ENCODE results near the gene FAM78A.

DNA sequence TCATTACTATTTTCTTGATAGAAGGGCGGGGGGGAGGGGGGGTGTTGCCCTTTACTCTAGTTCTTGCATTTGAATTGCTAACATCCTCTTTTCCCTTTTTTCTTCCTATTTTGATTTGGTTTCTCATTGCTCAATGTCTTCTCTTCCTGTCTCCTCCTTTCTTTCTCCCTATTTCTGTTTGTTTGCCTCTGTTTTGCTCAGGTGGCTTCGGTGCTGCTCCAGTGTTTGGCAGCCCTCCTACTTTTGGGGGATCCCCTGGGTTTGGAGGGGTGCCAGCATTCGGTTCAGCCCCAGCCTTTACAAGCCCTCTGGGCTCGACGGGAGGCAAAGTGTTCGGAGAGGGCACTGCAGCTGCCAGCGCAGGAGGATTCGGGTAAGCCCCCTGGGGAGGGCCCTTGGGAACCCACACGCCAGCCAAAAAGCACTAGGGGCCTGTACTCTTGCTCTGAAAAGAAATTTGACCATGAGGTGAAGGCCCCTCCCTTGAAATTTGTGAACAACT, 48.3 kb downstream of the FAM78A start:
- TF ChIP-seq SP2 (IDR thresholded peaks at IDR 0.05; ENCODE audit: low read length) (no peak), JUN (IDR thresholded peaks at IDR 0.05; ENCODE audit: low read depth, low read length) (no peak), CBX5 (IDR thresholded peaks at IDR 0.05; ENCODE audit: low read depth, low read length) (no peak), ZNF274 (IDR thresholded peaks at IDR 0.05; ENCODE audit: borderline replicate concordance, extremely low read depth, low read length) (no peak), POLR2AphosphoS5 (IDR thresholded peaks at IDR 0.05; ENCODE audit: low read depth, low read length) (no peak), EZH2 (IDR thresholded peaks at IDR 0.05; ENCODE audit: low read depth, low read length, severe bottlenecking) (no peak), HDAC6 (IDR thresholded peaks at IDR 0.05; ENCODE audit: low read depth, low read length) (no peak), TAF1 (IDR thresholded peaks at IDR 0.05; ENCODE audit: low read depth, low read length) (no peak), POLR2A (IDR thresholded peaks at IDR 0.05; ENCODE audit: control extremely low read depth in 1 of 2, low read depth in 2 of 2, low read length in 2 of 2) (no peak), CREB1 (IDR thresholded peaks at IDR 0.05) (no peak)
- TF ChIP-seq, protein P1, sequence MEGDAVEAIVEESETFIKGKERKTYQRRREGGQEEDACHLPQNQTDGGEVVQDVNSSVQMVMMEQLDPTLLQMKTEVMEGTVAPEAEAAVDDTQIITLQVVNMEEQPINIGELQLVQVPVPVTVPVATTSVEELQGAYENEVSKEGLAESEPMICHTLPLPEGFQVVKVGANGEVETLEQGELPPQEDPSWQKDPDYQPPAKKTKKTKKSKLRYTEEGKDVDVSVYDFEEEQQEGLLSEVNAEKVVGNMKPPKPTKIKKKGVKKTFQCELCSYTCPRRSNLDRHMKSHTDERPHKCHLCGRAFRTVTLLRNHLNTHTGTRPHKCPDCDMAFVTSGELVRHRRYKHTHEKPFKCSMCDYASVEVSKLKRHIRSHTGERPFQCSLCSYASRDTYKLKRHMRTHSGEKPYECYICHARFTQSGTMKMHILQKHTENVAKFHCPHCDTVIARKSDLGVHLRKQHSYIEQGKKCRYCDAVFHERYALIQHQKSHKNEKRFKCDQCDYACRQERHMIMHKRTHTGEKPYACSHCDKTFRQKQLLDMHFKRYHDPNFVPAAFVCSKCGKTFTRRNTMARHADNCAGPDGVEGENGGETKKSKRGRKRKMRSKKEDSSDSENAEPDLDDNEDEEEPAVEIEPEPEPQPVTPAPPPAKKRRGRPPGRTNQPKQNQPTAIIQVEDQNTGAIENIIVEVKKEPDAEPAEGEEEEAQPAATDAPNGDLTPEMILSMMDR (IDR thresholded peaks at IDR 0.05; ENCODE audit: control extremely low read depth in 1 of 3, insufficient read depth in 1 of 3, low read depth in 1 of 3, low read length in 3 of 3) = no peak

Measured in H1 (cell line).